Activated naive CD4-positive, alpha-beta T cell (primary cell): ENCODE measurements around the gene TMEM150A.
A peak's percentile ranks its signal among the peaks of the same experiment; 100 is the strongest.
"Not testable (repeated sequence)": the region's sequence is repeated elsewhere in the genome, so short reads cannot be mapped to it uniquely, and the experiment has no call there.

Experiments
- DNase-seq, 4 experiments: peaks; one replicate each; lab custom pipeline; 2025; lab: John Stamatoyannopoulos, UW

TMEM150A gene

GRCh38 chr2:85593023-85593422 lies 9.5 kb downstream of the TMEM150A start:
- no peak for DNase-seq

GRCh38 chr2:85592299-85592698 lies 10.2 kb downstream of the TMEM150A start:
- DNase-seq, result not testable (repeated sequence)

- DNase-seq, result no peak
Measured at GRCh38 chr2:85591563-85591962, 10.9 kb downstream of the TMEM150A start.

- no peak for DNase-seq
Measured at GRCh38 chr2:85590950-85591349, 11.5 kb downstream of the TMEM150A start.

GRCh38 chr2:85589982-85590791 lies 12.3 kb downstream of the TMEM150A start:
- DNase-seq, result no peak

GRCh38 chr2:85589181-85589580 lies 13.3 kb downstream of the TMEM150A start:
- no peak for DNase-seq

- DNase-seq, result no peak
Measured at GRCh38 chr2:85588645-85589044, 13.9 kb downstream of the TMEM150A start.

GRCh38 chr2:85588236-85588635 lies 14.3 kb downstream of the TMEM150A start:
- no peak for DNase-seq

- no peak for DNase-seq
Measured at GRCh38 chr2:85585781-85586105, 16.8 kb downstream of the TMEM150A start.

- peak in 1 of 4 experiments; percentile 35 for DNase-seq
Measured at GRCh38 chr2:85584857-85585780, 17.4 kb downstream of the TMEM150A start.

- DNase-seq, result peak in 1 of 4 experiments; percentile 37
Measured at GRCh38 chr2:85584354-85584856, 18.1 kb downstream of the TMEM150A start, which contains the start of gene VAMP5. Gene VAMP5 (plus strand): TSS chr2:85584431. CDS start chr2:85584491, 60 bp downstream.

- DNase-seq, result peak in 2 of 4 experiments; percentile 11 to 31
Measured at GRCh38 chr2:85583667-85584353, 18.7 kb downstream of the TMEM150A start.

- DNase-seq, result no peak
Measured at GRCh38 chr2:85582492-85582891, 20.0 kb downstream of the TMEM150A start.

GRCh38 chr2:85580206-85580605 lies 22.3 kb downstream of the TMEM150A start:
- no peak for DNase-seq

GRCh38 chr2:85579266-85579935 lies 23.1 kb downstream of the TMEM150A start:
- no peak for DNase-seq

GRCh38 chr2:85578243-85579180 lies 24.0 kb downstream of the TMEM150A start:
- no peak for DNase-seq

GRCh38 chr2:85577386-85578242 lies 24.9 kb downstream of the TMEM150A start, which contains the start of gene VAMP8:
Gene VAMP8 (plus strand): TSS chr2:85577586. CDS start chr2:85577647, 61 bp downstream.
- peak in 2 of 4 experiments; percentile 9 to 51 for DNase-seq

GRCh38 chr2:85577063-85577385 lies 25.5 kb downstream of the TMEM150A start:
- DNase-seq, result no peak

- no peak for DNase-seq
Measured at GRCh38 chr2:85575739-85576138, 26.8 kb downstream of the TMEM150A start.
